ENCODE data around the gene FNDC1. TPM values are rescaled to one million over a fixed set of nuclear protein-coding genes. Genes with fewer than 3 reads are reported as not detected.
"Not testable (repeated sequence)": the region's sequence is repeated elsewhere in the genome, so short reads cannot be mapped to it uniquely, and the experiment has no call there.

FNDC1 gene
- 0.03 TPM in 1 of 2 replicates, not detected in the other for total RNA-seq (2014; rRNA removed; shearing (Covaris generic))
- 0.23 and 0.41 TPM in 2 replicates for polyA plus RNA-seq (2015; cell fraction: cytosol; rRNA removed)
- 0.11 TPM in 1 of 2 replicates, not detected in the other for polyA plus RNA-seq (2015; cell fraction: nucleus; rRNA removed)

DNA sequence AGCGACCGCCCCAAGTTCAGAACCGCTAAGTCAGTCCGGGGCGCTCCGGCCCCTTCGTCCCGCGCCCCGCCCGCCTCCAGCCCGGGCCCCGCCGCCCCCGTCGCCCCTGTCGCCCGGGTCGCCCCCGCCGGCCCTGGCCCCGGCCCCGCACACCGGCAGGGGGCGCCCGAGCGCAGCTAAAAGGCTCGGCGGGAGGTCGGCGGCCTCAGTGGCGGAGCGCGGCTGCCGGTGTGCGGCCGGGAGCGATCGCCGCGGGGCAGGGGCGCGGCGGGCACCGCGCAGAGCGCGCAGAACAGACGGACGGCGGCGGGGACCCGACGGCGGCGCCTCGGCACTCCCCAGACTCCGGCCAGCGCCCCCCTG lies at the start of gene FNDC1:
Gene FNDC1, plus strand, starts transcription at position 208 of the 363 bp plus-strand sequence. CDS start 197 bp downstream, outside the sequence.
- in situ Hi-C loops (cut with HindIII; ENCODE audit: low pct_unique_long_range_greater_than_20kb, low sequenced_read_pairs): no loop called here
- no peak for DNase-seq (ENCODE audit: low read depth, low spot score)

DNA sequence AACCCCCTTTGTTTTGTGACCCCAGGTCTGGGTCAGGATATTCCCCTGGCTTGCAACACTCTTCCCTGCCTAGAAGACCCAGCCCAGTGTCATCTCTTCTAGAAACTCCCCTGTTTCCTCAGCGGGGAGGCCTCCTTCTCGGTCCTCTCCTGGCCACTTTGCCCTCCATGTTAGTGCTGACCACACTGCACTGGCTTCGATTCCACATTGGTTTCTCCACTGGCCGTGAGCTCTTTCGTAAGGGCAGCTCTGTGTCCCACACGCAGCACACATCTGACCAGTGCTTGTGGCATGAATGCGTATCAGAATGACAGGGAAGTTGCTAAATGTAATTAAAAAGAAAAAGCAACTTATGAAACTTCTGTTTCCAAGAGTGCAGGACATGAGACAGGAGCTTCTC lies 49.4 kb upstream of the FNDC1 start:
- no peak for DNase-seq (ENCODE audit: low read depth, low spot score)
- in situ Hi-C loops (cut with HindIII; ENCODE audit: low pct_unique_long_range_greater_than_20kb, low sequenced_read_pairs): no loop called here

GRCh38 chr6:159121486-159121885 lies 47.7 kb upstream of the FNDC1 start:
- in situ Hi-C loops (cut with HindIII; ENCODE audit: low pct_unique_long_range_greater_than_20kb, low sequenced_read_pairs): no loop called here
- no peak for DNase-seq (ENCODE audit: low read depth, low spot score)

DNA sequence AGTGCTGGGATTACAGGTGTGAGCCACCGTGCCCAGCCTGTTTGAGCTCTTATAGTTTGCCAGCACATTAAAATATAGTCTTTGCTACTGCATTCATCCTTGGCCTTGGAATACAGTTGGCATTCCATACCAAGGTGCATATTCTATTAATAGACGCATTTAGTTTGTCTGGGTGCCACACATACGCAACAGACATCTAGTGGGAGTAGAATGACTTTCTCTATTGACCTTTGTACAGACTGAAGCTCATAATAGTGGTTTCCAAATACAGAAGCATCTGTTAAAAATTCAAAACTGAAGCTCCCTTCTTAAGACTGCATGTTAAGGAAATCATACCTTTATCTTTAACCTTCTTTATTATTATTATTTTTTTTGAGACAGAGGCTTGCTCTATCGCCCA lies 46.7 kb upstream of the FNDC1 start:
- in situ Hi-C loops (cut with HindIII; ENCODE audit: low pct_unique_long_range_greater_than_20kb, low sequenced_read_pairs): no loop called here
- no peak for DNase-seq (ENCODE audit: low read depth, low spot score)

DNA sequence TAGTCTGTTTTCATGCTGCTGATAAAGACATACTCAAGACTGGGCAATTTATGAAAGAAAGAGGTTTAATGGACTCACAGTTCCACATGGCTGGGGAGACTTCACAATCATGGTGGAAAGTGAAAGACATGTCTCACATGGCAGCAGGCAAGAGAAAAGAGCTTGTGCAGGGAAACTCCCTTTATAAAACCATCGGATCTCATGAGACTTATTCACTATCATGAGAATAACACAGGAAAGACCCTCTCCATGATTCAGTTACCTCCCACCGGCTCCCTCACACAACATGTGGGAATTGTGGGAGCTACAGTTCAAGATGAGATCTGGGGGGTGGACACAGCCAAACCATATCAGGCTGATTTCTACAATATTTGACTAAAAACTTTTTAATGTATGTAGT lies 45.4 kb upstream of the FNDC1 start:
- in situ Hi-C loops (cut with HindIII; ENCODE audit: low pct_unique_long_range_greater_than_20kb, low sequenced_read_pairs); DNase-seq (ENCODE audit: low read depth, low spot score): not testable (repeated sequence)

DNA sequence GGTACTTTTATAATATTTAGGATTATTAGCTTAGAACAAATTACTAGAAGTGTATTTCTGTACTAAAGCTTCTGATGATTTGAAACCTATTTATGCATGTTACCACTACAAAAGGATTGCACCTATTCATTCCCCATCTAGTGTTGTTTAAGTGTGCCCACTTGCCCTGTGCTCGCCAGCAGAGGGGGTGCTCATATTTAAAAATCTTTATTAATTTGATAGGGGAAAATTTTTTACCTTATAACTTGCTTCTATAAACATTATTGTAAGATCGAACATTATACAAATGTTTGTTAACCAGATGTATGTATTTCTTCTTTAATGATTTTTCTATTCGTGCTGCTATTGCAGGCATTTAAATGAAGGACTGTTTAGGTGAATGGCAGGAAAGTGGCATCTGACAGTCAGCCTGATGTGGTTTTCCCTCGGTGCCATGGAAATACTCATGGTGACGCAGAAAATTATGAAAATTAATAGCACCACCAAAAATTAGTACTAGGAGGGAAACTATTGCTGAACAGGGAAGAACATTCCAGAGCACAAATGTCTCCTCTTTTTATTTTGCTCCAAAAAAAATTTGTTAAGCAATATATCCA lies 44.1 kb upstream of the FNDC1 start:
- in situ Hi-C loops (cut with HindIII; ENCODE audit: low pct_unique_long_range_greater_than_20kb, low sequenced_read_pairs): no loop called here
- DNase-seq (ENCODE audit: low read depth, low spot score): peak; percentile 27

GRCh38 chr6:159125951-159126352 lies 43.2 kb upstream of the FNDC1 start:
- in situ Hi-C loops (cut with HindIII; ENCODE audit: low pct_unique_long_range_greater_than_20kb, low sequenced_read_pairs): no loop called here
- DNase-seq (ENCODE audit: low read depth, low spot score): peak; percentile 66

DNA sequence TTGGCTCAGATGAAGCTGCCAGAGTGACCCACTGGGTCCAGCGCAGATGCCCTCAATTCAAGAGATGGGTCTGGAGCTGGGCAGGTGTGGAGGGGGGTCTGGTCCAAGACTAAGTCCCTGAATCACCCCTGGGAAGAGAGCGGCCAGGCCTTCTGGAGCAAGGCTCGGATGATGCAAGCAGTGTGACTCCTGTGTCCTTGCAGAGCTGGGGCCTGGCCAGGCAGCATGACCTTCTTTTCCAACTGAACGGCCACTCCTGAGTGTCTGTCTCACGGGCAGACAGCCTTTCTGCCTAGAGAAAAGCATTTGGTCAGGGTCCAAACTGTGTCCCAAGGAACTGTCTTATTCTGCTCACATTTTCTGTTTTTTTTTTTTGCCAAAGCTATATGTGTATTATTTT lies 42.6 kb upstream of the FNDC1 start:
- DNase-seq (ENCODE audit: low read depth, low spot score): no peak
- in situ Hi-C loops (cut with HindIII; ENCODE audit: low pct_unique_long_range_greater_than_20kb, low sequenced_read_pairs): no loop called here

- in situ Hi-C loops (cut with HindIII; ENCODE audit: low pct_unique_long_range_greater_than_20kb, low sequenced_read_pairs): no loop called here
Observed at GRCh38 chr6:159127701-159128100, 41.5 kb upstream of the FNDC1 start.

GRCh38 chr6:159128978-159129377 lies 40.2 kb upstream of the FNDC1 start:
- in situ Hi-C loops (cut with HindIII; ENCODE audit: low pct_unique_long_range_greater_than_20kb, low sequenced_read_pairs): no loop called here

More at GRCh38 chr6:159127701-159128100, 41.5 kb upstream of the FNDC1 start:
- DNase-seq (ENCODE audit: low read depth, low spot score): no peak

DNA sequence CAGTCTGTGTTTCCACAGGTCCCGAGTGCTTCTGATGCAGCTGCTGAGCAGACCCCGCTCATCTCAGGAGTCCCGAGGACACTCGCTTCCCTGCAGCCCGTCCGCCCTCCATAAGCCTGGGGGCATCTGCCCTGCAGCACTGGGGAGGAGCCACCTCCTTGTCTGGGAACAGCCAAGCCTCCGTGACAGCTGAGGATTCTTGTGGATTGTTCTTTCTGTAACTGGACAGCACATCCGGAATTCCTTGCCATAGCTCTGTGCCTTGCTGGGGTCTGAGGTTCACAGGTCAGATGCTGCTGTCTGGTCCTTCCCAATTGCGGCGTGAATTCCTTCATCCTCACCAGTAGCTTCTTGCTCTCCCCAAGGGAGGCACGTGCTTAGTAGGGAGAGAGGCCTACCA lies 38.4 kb upstream of the FNDC1 start:
- in situ Hi-C loops (cut with HindIII; ENCODE audit: low pct_unique_long_range_greater_than_20kb, low sequenced_read_pairs): no loop called here
- DNase-seq (ENCODE audit: low read depth, low spot score): no peak

More at GRCh38 chr6:159128978-159129377, 40.2 kb upstream of the FNDC1 start:
- no peak for DNase-seq (ENCODE audit: low read depth, low spot score)

DNA sequence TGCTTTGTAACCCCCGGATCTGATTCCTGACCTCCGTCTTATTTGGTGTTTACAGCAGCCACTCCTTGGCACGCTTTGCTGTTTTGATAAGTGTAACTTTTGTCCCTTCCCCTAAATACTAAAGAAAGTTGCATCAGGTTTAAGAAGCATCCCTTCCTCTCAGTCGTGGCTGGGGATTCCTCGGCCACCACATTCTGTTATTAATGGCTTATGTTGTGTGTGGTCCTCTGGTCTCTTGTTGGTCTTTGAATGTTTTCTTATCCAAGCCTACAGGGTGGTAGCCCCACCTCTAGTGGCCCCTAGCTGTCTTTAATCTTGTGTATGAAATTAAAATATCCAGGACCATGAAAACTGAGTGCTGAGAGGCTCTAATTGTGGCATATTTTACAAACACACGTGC lies 37.5 kb upstream of the FNDC1 start:
- no peak for DNase-seq (ENCODE audit: low read depth, low spot score)
- in situ Hi-C loops (cut with HindIII; ENCODE audit: low pct_unique_long_range_greater_than_20kb, low sequenced_read_pairs): no loop called here

GRCh38 chr6:159132664-159133063 lies 36.5 kb upstream of the FNDC1 start:
- in situ Hi-C loops (cut with HindIII; ENCODE audit: low pct_unique_long_range_greater_than_20kb, low sequenced_read_pairs): no loop called here
- no peak for DNase-seq (ENCODE audit: low read depth, low spot score)

GRCh38 chr6:159134701-159135364 lies 34.4 kb upstream of the FNDC1 start:
- peak; percentile 80 for DNase-seq (ENCODE audit: low read depth, low spot score)
- in situ Hi-C loops (cut with HindIII; ENCODE audit: low pct_unique_long_range_greater_than_20kb, low sequenced_read_pairs): no loop called here

DNA sequence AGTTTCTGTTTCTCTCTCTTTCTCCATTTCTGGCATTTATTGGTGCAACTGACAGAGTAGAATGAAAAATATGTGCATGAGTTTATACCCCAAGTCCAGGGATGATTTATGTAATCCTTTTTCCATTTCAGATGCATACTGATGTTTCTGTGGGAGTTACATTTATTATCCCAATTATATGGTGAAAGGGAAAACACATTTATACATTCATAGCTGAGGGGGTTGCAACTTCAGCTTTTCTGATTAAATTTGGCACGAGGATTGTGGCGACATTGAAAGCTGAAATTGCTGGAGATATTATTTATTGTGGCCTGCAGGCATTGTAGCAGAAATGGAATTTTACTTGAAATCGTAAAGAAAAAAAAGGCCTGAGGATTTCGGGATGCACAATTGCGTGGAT lies 31.5 kb upstream of the FNDC1 start:
- no peak for DNase-seq (ENCODE audit: low read depth, low spot score)
- in situ Hi-C loops (cut with HindIII; ENCODE audit: low pct_unique_long_range_greater_than_20kb, low sequenced_read_pairs): no loop called here

DNA sequence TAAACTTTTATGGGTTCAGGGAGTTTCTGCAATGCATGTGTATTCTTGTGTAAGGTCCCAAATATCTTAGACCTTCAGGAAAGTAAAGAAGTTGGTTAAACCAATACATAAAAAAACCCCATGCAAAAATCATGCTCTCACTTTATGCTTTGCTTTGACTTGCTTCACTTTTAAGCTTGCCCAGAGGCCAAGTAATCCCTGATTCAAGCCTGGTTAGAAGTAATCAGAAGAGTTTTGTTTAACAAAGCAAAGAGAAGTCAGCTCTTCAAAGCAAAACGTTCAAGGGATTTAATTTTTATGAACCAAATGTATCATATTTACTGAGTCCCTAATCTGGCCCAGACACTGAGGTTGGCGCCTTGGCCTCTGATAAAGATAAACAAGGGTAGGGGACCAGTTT lies 26.7 kb upstream of the FNDC1 start:
- no peak for DNase-seq (ENCODE audit: low read depth, low spot score)
- in situ Hi-C loops (cut with HindIII; ENCODE audit: low pct_unique_long_range_greater_than_20kb, low sequenced_read_pairs): no loop called here

GRCh38 chr6:159148641-159149040 lies 20.6 kb upstream of the FNDC1 start:
- no peak for DNase-seq (ENCODE audit: low read depth, low spot score)
- in situ Hi-C loops (cut with HindIII; ENCODE audit: low pct_unique_long_range_greater_than_20kb, low sequenced_read_pairs): no loop called here

- DNase-seq (ENCODE audit: low read depth, low spot score): no peak
- in situ Hi-C loops (cut with HindIII; ENCODE audit: low pct_unique_long_range_greater_than_20kb, low sequenced_read_pairs): no loop called here
Observed at GRCh38 chr6:159149641-159150040, 19.6 kb upstream of the FNDC1 start.

GRCh38 chr6:159151266-159151855 lies 17.8 kb upstream of the FNDC1 start:
- in situ Hi-C loops (cut with HindIII; ENCODE audit: low pct_unique_long_range_greater_than_20kb, low sequenced_read_pairs): no loop called here

More at GRCh38 chr6:159151266-159151855, 17.8 kb upstream of the FNDC1 start:
- peak; percentile 57 for DNase-seq (ENCODE audit: low read depth, low spot score)

All from SK-MEL-5 (cell line).